Thyroid gland (tissue), 4 donors: ENCODE results near the gene EIF3A. TPM values are rescaled to one million over a fixed set of nuclear protein-coding genes. Genes with fewer than 3 reads are reported as not detected.
A peak's percentile ranks its signal among the peaks of the same experiment; 100 is the strongest.
"Not testable (repeated sequence)": the region's sequence is repeated elsewhere in the genome, so short reads cannot be mapped to it uniquely, and the experiment has no call there.

ENCODE experiments used
- DNase-seq, 2 donors: peaks; one replicate each; pipeline ENCODE4 v3.0.0-alpha.2; 2019
- H3K27ac ChIP-seq, 3 donors: fragments of 200-600 bp; sonication (generic); 1 replicate in 2 of 3; 2 replicates in 1 of 3; pipeline ENCODE4 v1.5.1; 2016 to 2019; ENCODE audit warnings: mild to moderate bottlenecking in 1 of 3, moderate library complexity in 1 of 3
- H3K27me3 ChIP-seq: fragments of 200-600 bp; sonication (generic); one replicate; pipeline ENCODE4 v1.5.1; 2019
- H3K36me3 ChIP-seq, 2 donors: fragments of 200-600 bp; sonication (generic); one replicate each; pipeline ENCODE4 v1.5.1; 2016 to 2019
- H3K4me1 ChIP-seq, 2 donors: fragments of 200-600 bp; sonication (generic); one replicate each; pipeline ENCODE4 v1.5.1; 2017 to 2019
- H3K4me3 ChIP-seq, 3 donors: fragments of 200-600 bp; sonication (generic); replicated peaks in 1 of 3; 1 replicate in 2 of 3; 2 replicates in 1 of 3; pipeline ENCODE4 v1.5.1; 2016; ENCODE audit warnings: mild to moderate bottlenecking in 1 of 3
- H3K9me3 ChIP-seq: fragments of 200-600 bp; sonication (generic); one replicate; pipeline ENCODE4 v1.5.1; 2017
- POLR2A ChIP-seq, 2 donors: fragments of 450-650 bp; IDR thresholded peaks; one replicate each; pipeline ENCODE4 v1.6.1; 2017; ENCODE audit warnings: antibody characterized with exemption in 2 of 2, mild to moderate bottlenecking in 2 of 2, moderate library complexity in 1 of 2
- WGBS, 2 donors: methylation state at CpG; one replicate each; pipeline ENCODE4 v1.1.5; 2017; 5-methylcytosine and 5-hydroxymethylcytosine counted together
- intact Hi-C: fragments of 100-400 bp; cut with DNase I; formaldehyde crosslinking; loops from one replicate; pipeline ENCODE4 v1.15.1; 2023
- total RNA-seq, 4 donors: library from RNA; depleted of rRNA; stranded (reverse); fragments of >200 nt; gene quantifications; one replicate each; pipeline ENCODE4 v1.2.3, GENCODE V29; 2016
- TF ChIP-seq, protein P1 (sequence below), 6 experiments: fragments of 200-600 bp in 3 of 6; fragments of 450-650 bp in 3 of 6; sonication (generic) in 3 of 6; IDR thresholded peaks; one replicate each; pipeline ENCODE4 v1.5.1; 2016 to 2019; ENCODE audit warnings: antibody characterized with exemption in 6 of 6, mild to moderate bottlenecking in 2 of 6, inconsistent platforms in 1 of 6, moderate library complexity in 1 of 6

EIF3A gene
- total RNA-seq, 4 donors from 2014 or later = 85.6 to 113 (median 102) TPM

DNA sequence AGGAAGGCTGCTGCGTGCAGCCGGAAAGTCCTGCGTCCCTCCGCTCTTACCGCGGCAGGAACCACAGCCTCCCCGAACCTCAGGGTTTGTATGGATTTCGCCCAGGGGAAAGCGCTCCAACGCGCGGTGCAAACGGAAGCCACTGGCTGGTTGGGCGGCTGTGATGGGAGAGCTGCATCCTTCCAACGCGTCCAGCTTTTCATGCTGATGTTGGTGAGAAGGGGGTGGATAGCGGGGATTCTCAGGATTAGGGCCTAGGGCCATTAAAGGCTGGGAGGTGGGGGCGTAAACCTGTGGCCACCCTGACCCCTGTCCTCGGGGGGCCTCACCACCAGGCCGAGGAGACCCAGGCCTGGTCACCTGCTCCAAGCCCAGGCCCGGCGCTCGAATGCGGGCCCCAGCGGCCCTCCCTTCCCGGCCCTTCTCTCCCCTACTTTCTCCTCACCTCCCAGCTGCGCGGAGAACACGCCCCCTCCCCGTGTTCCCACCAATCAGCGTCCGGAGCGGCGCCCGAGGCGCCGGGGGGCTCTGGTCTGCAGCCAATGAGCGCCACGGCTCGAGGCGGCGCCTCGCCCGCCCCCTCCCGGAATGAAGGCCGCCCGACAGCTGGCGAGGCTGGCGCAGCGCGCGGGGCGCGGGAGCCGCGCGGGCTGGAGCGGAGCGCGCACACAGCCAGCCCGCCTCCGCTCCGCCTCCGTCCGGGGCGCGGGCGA lies 51.6 kb downstream of the EIF3A start:
- Histone ChIP-seq H3K27ac (peak overlapping the region; percentile 69 to 77 (median 75)), H3K4me1 (peaks cover 33 to 36% of the 10 kb centered on the region in 2 donors), H3K36me3 (peaks cover 7 to 10% of the 10 kb centered on the region in 2 donors), H3K4me3 (peak overlapping the region in 1 of 3 donors; percentile 25), H3K27me3 (no peaks in the 10 kb centered on the region), H3K9me3 (no peaks in the 10 kb centered on the region)
- 29 to 39% methylated on average over 16 to 25 of the region's 68 CpGs for WGBS, 2 donors
- TF ChIP-seq, protein P1, sequence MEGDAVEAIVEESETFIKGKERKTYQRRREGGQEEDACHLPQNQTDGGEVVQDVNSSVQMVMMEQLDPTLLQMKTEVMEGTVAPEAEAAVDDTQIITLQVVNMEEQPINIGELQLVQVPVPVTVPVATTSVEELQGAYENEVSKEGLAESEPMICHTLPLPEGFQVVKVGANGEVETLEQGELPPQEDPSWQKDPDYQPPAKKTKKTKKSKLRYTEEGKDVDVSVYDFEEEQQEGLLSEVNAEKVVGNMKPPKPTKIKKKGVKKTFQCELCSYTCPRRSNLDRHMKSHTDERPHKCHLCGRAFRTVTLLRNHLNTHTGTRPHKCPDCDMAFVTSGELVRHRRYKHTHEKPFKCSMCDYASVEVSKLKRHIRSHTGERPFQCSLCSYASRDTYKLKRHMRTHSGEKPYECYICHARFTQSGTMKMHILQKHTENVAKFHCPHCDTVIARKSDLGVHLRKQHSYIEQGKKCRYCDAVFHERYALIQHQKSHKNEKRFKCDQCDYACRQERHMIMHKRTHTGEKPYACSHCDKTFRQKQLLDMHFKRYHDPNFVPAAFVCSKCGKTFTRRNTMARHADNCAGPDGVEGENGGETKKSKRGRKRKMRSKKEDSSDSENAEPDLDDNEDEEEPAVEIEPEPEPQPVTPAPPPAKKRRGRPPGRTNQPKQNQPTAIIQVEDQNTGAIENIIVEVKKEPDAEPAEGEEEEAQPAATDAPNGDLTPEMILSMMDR (IDR thresholded peaks at IDR 0.05) = peak in 3 of 6 experiments; percentile 14 to 34 (median 28)
- TF ChIP-seq POLR2A (IDR thresholded peaks at IDR 0.05) = no peak
- intact Hi-C loops = no loop called here
- peak; percentile 93 for DNase-seq

DNA sequence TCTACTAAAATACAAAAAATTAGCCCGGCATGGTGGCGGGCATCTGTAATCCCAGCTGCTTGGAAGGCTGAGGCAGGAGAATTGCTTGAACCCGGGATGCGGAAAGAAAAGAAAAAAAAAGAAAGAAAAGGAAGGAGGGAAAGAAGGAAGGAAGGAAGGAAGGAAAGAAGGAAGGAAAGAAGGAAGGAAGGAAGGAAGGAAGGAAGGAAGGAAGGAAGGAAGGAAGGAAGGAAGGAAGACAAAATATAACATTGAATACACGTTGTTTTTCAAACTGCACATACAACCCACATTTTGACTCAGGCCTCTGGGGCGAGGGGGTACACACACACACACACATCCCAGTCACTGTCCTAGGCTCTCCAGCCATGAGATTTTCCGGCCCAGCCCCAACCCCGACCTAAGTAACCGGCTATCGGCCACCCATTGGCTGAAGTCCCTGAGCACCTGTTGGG lies 52.1 kb downstream of the EIF3A start:
- H3K4me3 ChIP-seq, H3K27me3 ChIP-seq, H3K9me3 ChIP-seq, intact Hi-C loops, DNase-seq, H3K36me3 ChIP-seq: not testable (repeated sequence)
- Histone ChIP-seq H3K4me1 (peaks cover 35 to 36% of the 10 kb centered on the region in 2 donors), H3K27ac (peak overlapping the region in 2 of 3 donors; percentile 69 to 75)
- WGBS, 2 donors = 73 to 75% methylated on average over 9 to 10 of the region's 10 CpGs

DNA sequence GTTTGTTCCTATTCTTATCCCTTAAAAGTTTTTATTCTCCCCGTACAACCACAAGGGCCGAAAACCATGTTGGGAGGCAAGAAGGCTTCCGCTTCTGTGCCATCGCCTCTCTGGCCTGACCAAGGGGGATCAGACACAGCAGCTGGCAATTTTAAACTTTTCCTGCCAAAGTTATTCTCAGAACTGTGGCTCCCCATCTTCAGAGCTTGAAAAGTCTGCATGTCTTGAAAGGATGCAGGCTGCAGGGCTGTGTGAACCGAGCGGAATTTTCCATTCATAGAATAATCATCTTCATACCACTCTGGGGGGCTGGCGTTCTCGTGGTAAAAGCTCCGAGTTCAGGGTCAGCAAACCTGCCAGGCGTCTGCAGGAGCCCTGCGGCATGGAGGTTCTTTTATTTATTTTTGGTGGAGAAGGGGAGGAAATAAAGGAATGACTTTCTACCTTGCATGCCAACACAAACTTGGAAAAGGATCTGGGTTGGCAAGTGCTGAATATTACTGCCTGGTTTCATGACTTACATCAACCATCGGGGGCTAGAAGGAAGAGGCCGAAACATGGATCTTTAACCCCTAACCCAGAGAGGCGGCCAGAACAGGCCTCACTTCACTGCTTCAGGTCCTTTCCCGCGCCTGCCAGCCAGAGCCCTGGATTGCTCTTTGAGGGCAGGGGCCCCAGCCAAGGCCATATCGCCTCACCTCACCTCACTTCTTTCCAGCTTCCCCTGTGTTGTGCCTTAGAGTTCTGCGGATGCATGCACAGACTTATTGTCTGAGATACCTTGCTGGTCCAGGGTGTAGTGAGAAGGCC lies 54.1 kb downstream of the EIF3A start:
- intact Hi-C loops = no loop called here
- DNase-seq = peak in 1 of 2 donors; percentile 40

DNA sequence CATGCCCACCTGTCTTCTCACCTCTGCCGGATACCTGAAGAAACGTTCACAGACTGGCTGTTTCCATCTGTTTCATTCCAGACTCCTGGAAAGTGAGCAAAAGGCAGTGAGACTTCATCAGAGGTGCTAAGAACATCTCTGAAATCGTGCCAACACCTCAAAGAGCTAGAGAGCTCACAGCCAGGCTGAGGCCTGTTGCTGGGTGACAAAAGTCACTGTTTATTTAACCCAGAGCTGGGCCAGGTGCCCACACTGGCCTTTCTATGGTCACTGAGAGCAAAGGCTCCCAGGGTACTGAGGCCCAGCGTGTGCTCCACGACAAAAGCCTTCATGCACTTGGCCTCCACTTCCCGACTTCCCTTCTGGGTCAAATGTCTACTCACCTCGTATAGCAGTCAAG lies 54.8 kb downstream of the EIF3A start:
- DNase-seq = peak; percentile 93
- Histone ChIP-seq H3K36me3 (no peaks in the 10 kb centered on the region), H3K4me1 (peaks cover 20 to 41% of the 10 kb centered on the region in 2 donors), H3K4me3 (no peak overlapping the region), H3K27ac (peak overlapping the region; percentile 79 to 99 (median 94)), H3K27me3 (no peaks in the 10 kb centered on the region), H3K9me3 (no peaks in the 10 kb centered on the region)
- 29 to 49% methylated on average over 5 to 7 of the region's 7 CpGs for WGBS, 2 donors
- TF ChIP-seq POLR2A (IDR thresholded peaks at IDR 0.05) = no peak
- TF ChIP-seq, protein P1 (IDR thresholded peaks at IDR 0.05) = no peak
- intact Hi-C loops = no loop called here

More for the DNA sequence above, 54.1 kb downstream of the EIF3A start:
- Histone ChIP-seq H3K27me3 (no peaks in the 10 kb centered on the region), H3K36me3 (no peaks in the 10 kb centered on the region), H3K4me3 (no peak overlapping the region), H3K9me3 (no peaks in the 10 kb centered on the region), H3K4me1 (peaks cover 27 to 41% of the 10 kb centered on the region in 2 donors), H3K27ac (peak overlapping the region; percentile 79 to 99 (median 94))
- 51 to 64% methylated on average over 18 of the region's 18 CpGs for WGBS, 2 donors
- TF ChIP-seq, protein P1 (IDR thresholded peaks at IDR 0.05) = no peak
- TF ChIP-seq POLR2A (IDR thresholded peaks at IDR 0.05) = no peak

DNA sequence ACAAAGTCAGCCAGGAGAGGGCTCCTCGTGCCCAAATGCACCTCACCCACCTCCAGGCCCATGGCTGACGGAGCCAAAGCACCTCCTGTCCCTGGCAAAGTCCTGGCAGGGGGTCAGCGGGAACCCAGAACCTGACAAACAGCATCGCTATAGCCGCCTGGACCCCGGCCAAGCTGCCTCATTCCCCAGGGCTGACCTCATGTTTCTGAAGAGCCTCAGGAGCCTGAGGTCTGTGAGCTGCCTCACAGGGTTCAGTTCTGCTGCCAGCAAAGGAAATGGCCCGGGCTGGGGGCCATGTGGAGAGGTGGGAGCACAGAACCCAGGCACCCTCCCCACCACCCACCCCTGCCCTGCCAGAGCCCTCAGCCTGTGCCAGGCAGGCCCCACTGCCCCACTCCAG lies 55.3 kb downstream of the EIF3A start:
- Histone ChIP-seq H3K27me3 (no peaks in the 10 kb centered on the region), H3K27ac (peak overlapping the region; percentile 79 to 99 (median 94)), H3K4me1 (peaks cover 18 to 41% of the 10 kb centered on the region in 2 donors), H3K9me3 (no peaks in the 10 kb centered on the region), H3K4me3 (no peak overlapping the region), H3K36me3 (no peaks in the 10 kb centered on the region)
- no peak for TF ChIP-seq POLR2A (IDR thresholded peaks at IDR 0.05)
- TF ChIP-seq, protein P1 (IDR thresholded peaks at IDR 0.05) = peak in 3 of 6 experiments; percentile 21 to 31 (median 23)
- intact Hi-C loops = no loop called here
- WGBS, 2 donors = 0 to 3% methylated on average over 1 to 7 of the region's 7 CpGs
- DNase-seq = peak; percentile 100
